Ishikawa (cell line): ENCODE results near the gene TBC1D19.

Source experiments
- CEBPB ChIP-seq: IDR thresholded peaks from 2 replicates; pipeline ENCODE4 v1.6.1; 2012
- CREB1 ChIP-seq: IDR thresholded peaks from 2 replicates; pipeline ENCODE4 v1.6.1; 2012; ENCODE audit warnings: low read depth
- EGR1 ChIP-seq: IDR thresholded peaks from 2 replicates; pipeline ENCODE4 v1.6.1; 2012
- EP300 ChIP-seq: IDR thresholded peaks from 2 replicates; pipeline ENCODE4 v1.6.1; 2012; ENCODE audit warnings: borderline replicate concordance
- FOXM1 ChIP-seq: IDR thresholded peaks from 2 replicates; pipeline ENCODE4 v1.6.1; 2012; ENCODE audit warnings: low read depth, borderline replicate concordance
- NFIC ChIP-seq: IDR thresholded peaks from 2 replicates; pipeline ENCODE4 v1.6.1; 2012
- RAD21 ChIP-seq: IDR thresholded peaks from 2 replicates; pipeline ENCODE4 v1.6.1; 2012; ENCODE audit warnings: low read depth
- TAF1 ChIP-seq: IDR thresholded peaks from 2 replicates; pipeline ENCODE4 v1.6.1; 2012; ENCODE audit warnings: low read depth, mild to moderate bottlenecking
- TCF12 ChIP-seq: IDR thresholded peaks from 2 replicates; pipeline ENCODE4 v1.6.1; 2012; ENCODE audit warnings: low read depth
- TEAD4 ChIP-seq: IDR thresholded peaks from 2 replicates; pipeline ENCODE4 v1.6.1; 2012
- USF1 ChIP-seq: IDR thresholded peaks from 2 replicates; pipeline ENCODE4 v1.6.1; 2012
- YY1 ChIP-seq: IDR thresholded peaks from 2 replicates; pipeline ENCODE4 v1.6.1; 2012; ENCODE audit warnings: low read depth
- ZBTB7A ChIP-seq: IDR thresholded peaks from 2 replicates; pipeline ENCODE4 v1.6.1; 2012; ENCODE audit warnings: low read depth
- TF ChIP-seq, protein P1 (sequence below): IDR thresholded peaks from 2 replicates; pipeline ENCODE4 v1.6.1; 2012; ENCODE audit warnings: low read depth, mild to moderate bottlenecking
- TF ChIP-seq, protein P2 (sequence below): IDR thresholded peaks from 2 replicates; pipeline ENCODE4 v1.6.1; 2012

The TBC1D19 gene

GRCh38 chr4:26757751-26758150, 173.9 kb downstream of the TBC1D19 start:
- TF ChIP-seq EP300: no peak
- TF ChIP-seq USF1: no peak
- no peak for TF ChIP-seq CREB1
- TF ChIP-seq, protein P1, sequence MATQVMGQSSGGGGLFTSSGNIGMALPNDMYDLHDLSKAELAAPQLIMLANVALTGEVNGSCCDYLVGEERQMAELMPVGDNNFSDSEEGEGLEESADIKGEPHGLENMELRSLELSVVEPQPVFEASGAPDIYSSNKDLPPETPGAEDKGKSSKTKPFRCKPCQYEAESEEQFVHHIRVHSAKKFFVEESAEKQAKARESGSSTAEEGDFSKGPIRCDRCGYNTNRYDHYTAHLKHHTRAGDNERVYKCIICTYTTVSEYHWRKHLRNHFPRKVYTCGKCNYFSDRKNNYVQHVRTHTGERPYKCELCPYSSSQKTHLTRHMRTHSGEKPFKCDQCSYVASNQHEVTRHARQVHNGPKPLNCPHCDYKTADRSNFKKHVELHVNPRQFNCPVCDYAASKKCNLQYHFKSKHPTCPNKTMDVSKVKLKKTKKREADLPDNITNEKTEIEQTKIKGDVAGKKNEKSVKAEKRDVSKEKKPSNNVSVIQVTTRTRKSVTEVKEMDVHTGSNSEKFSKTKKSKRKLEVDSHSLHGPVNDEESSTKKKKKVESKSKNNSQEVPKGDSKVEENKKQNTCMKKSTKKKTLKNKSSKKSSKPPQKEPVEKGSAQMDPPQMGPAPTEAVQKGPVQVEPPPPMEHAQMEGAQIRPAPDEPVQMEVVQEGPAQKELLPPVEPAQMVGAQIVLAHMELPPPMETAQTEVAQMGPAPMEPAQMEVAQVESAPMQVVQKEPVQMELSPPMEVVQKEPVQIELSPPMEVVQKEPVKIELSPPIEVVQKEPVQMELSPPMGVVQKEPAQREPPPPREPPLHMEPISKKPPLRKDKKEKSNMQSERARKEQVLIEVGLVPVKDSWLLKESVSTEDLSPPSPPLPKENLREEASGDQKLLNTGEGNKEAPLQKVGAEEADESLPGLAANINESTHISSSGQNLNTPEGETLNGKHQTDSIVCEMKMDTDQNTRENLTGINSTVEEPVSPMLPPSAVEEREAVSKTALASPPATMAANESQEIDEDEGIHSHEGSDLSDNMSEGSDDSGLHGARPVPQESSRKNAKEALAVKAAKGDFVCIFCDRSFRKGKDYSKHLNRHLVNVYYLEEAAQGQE: no peak
- TF ChIP-seq TEAD4: no peak
- no peak for TF ChIP-seq NFIC
- TF ChIP-seq CEBPB: no peak
- TF ChIP-seq EGR1: no peak
- no peak for TF ChIP-seq FOXM1
- TF ChIP-seq, protein P2, sequence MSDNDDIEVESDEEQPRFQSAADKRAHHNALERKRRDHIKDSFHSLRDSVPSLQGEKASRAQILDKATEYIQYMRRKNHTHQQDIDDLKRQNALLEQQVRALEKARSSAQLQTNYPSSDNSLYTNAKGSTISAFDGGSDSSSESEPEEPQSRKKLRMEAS: no peak
- TF ChIP-seq ZBTB7A: no peak
- no peak for TF ChIP-seq TAF1
- TF ChIP-seq RAD21: no peak
- TF ChIP-seq YY1: no peak
- TF ChIP-seq TCF12: no peak

- TF ChIP-seq CEBPB (0 out of 2 replicates have a peak, but pooled peaks have one; percentile 7), NFIC (no peak), USF1 (no peak), TAF1 (no peak)
Observed at GRCh38 chr4:26758899-26759298, 175.0 kb downstream of the TBC1D19 start.

GRCh38 chr4:26762650-26763049, 178.8 kb downstream of the TBC1D19 start:
- TF ChIP-seq NFIC (no peak), FOXM1 (no peak), TCF12 (no peak), YY1 (no peak), CEBPB (no peak), USF1 (no peak)
- TF ChIP-seq, protein P2: no peak

- TF ChIP-seq TEAD4: no peak
- TF ChIP-seq TAF1: no peak
- no peak for TF ChIP-seq EP300
- TF ChIP-seq USF1: no peak
- TF ChIP-seq, protein P2: no peak
- no peak for TF ChIP-seq TCF12
- no peak for TF ChIP-seq NFIC
- no peak for TF ChIP-seq FOXM1
- no peak for TF ChIP-seq EGR1
Observed at GRCh38 chr4:26763063-26763462, 179.2 kb downstream of the TBC1D19 start.

GRCh38 chr4:26763648-26764047, 179.8 kb downstream of the TBC1D19 start:
- TF ChIP-seq FOXM1: no peak
- TF ChIP-seq RAD21: no peak
- no peak for TF ChIP-seq NFIC
- no peak for TF ChIP-seq CREB1
- TF ChIP-seq, protein P2: no peak
- no peak for TF ChIP-seq CEBPB
- TF ChIP-seq, protein P1: no peak
- TF ChIP-seq EP300: no peak
- TF ChIP-seq TAF1: no peak
- no peak for TF ChIP-seq EGR1
- no peak for TF ChIP-seq TEAD4
- TF ChIP-seq TCF12: no peak
- TF ChIP-seq ZBTB7A: no peak
- no peak for TF ChIP-seq YY1
- no peak for TF ChIP-seq USF1
